Caki2 (cell line): ENCODE data around the gene C4orf17. TPM values are rescaled to one million over a fixed set of nuclear protein-coding genes. Genes with fewer than 3 reads are reported as not detected.
"Not testable (repeated sequence)": the region's sequence is repeated elsewhere in the genome, so short reads cannot be mapped to it uniquely, and the experiment has no call there.

Experiments
- DNase-seq: peaks from one replicate; pipeline ENCODE4 v3.0.0-alpha.2; 2015; ENCODE audit warnings: low read depth
- in situ Hi-C: cut with HindIII; loops from 2 replicates; pipeline ENCODE4 v1.10.0; 2016; ENCODE audit warnings: low sequenced_read_pairs, low pct_unique_long_range_greater_than_20kb, mixed read lengths
- total RNA-seq: library from RNA; depleted of rRNA; stranded (reverse); fragments of >200 nt; shearing (Covaris generic); gene quantifications from 2 replicates; pipeline ENCODE4 v1.2.3, GENCODE V29; 2014; ENCODE audit warnings: low replicate concordance; rRNA removed

The C4orf17 gene
- not detected in 2 replicates for total RNA-seq

GRCh38 chr4:99510721-99511120, at the start of gene C4orf17:
Gene C4orf17 (plus strand): TSS chr4:99511021. CDS start chr4:99513082, 2,061 bp downstream.
- in situ Hi-C loops = no loop called here
- DNase-seq = no peak

DNA sequence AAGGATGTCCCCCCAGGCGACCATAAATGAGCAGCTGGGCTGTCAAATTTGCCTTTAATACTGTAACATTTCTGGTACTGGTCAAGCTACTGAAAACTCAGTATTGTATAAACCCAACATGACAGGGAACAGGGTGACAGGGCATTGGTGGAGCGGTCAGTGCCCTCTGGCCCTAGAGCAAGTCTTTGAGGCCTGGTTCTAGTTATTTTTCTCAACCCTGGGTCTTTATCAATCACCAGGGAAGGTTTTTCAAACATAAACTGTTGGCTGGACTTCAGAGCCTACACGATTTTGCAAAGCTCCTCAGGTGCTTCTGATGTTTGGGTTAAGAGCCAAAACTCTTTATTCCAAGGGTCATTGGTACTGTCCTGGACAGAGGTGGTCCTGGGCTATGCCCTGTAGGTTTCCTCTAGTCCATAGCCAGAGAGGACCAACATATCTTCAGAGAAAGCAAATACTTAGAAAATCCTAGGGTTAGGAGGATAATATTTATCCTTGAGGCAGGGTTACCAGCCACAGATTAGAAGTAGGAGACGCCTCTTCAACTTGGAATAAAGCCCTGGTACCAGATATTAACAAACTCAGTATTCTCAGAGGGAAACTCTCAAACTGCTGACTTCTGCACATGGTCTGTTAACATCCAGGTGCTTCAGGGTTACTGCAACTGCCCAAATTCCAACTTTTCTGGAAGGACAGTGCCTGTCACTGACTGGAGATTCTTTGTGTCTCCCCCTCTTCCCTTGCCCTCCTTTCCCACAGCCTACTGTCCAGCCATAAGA, 49.0 kb upstream of the C4orf17 start:
- DNase-seq = no peak
- in situ Hi-C loops = no loop called here

- DNase-seq = peak; percentile 61
- in situ Hi-C loops = no loop called here
Observed at GRCh38 chr4:99462875-99463464, 47.9 kb upstream of the C4orf17 start.

GRCh38 chr4:99463566-99463965, 47.3 kb upstream of the C4orf17 start:
- no peak for DNase-seq
- in situ Hi-C loops = no loop called here

GRCh38 chr4:99467887-99468286, 42.9 kb upstream of the C4orf17 start:
- DNase-seq = no peak
- in situ Hi-C loops = no loop called here

GRCh38 chr4:99468889-99469288, 41.9 kb upstream of the C4orf17 start:
- no peak for DNase-seq
- in situ Hi-C loops = no loop called here

DNA sequence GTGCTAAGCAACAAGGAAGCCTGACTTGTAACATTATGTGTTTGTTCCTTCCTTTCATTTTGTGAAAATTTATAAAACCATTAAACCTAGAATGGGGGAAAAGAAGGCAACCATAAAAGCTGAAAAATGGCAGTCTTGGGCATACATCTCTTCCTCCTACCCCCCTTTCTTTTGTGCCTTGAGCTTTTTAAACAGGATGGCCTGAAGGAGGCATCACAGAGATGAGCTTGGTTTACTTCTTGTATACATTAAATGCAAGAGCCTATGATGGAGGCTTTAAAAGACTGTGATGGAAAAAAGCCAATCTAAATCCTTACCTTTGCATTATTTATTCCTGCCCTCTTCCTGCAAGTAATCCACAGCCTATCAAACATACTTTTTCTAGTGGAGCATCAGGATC, 39.5 kb upstream of the C4orf17 start:
- in situ Hi-C loops = no loop called here
- DNase-seq = no peak

GRCh38 chr4:99471896-99472295, 38.9 kb upstream of the C4orf17 start:
- DNase-seq = no peak
- in situ Hi-C loops = no loop called here

GRCh38 chr4:99473131-99473530, 37.7 kb upstream of the C4orf17 start:
- no peak for DNase-seq
- in situ Hi-C loops = no loop called here

DNA sequence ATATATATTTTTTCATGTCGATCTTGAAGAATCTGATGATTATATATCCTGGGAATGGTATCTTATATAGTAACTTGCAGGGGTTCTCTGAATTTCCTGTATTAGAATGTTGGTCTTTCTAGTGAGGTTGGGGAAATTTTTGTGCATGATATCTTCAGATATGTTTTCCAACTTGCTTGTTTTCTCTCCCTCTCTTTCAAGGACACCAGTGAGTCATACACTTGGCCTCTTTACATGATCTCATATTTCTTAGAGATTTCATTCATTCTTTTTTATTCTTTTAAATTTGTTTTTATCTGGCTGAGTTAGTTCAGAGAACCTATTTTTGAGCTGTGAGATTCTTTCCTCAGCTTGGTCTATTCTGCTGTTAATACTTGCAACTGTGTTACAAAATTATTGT, 27.2 kb upstream of the C4orf17 start:
- DNase-seq = no peak
- in situ Hi-C loops = no loop called here

DNA sequence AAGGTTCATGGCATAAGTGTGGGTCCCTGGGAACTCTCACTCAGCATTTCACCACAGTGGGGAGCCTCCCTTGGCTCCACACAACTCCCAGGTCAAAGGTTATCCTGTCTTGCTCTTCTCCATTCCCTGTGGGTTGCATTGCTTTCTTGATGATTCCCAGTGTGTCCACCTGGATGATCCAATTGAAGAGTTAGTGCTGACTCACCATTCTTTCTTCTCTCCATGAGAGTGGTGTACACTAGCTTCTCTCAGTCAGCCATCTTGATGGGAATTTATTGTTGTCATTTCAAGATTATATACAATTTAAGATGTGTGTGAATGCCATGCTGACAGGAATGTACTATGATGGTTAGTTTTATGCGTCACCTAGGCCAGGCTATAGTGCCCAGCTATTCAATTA, 25.6 kb upstream of the C4orf17 start:
- DNase-seq = no peak
- in situ Hi-C loops = no loop called here

DNA sequence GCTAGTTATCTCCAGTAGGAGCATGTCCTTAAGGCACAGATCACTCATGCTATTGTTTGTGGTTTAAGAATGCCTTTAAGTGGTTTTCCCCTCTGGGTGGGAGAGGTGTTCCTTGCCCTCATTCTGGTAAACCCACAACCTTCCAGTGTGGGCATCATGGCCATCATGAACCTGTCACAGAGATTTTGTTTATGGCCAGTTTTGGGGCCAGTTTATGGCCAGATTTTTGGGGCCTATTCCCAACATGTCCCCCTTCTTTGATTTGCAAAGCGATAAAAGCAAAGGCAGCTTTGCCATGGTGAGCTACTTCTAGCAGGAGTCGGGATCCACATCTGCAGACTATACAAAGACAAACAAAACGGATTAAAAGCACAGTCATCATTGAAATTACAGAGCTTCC, 24.2 kb upstream of the C4orf17 start:
- in situ Hi-C loops = not testable (repeated sequence)

DNA sequence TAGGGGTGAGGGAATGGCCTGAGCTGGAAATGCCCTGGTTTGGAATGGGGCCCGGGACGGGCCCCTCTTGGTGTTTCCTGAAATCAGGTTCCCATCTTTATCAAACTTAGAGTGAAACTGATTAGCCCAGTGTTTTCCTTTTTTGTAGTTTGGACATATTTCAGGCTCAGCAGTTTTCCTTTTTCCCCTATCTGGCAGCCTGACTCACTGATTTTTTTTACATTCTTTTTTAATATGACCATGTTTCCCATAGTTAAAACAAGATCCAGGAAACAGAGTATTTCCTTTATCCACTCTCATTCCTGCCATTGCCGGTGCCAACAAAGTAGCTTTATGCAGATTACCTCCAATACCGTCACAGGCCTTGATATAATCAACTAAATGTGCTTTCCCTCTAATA, 20.5 kb upstream of the C4orf17 start:
- in situ Hi-C loops = no loop called here
- no peak for DNase-seq

More for the DNA sequence above, 24.2 kb upstream of the C4orf17 start:
- not testable (repeated sequence) for DNase-seq

- no peak for DNase-seq
- in situ Hi-C loops = no loop called here
Observed at GRCh38 chr4:99504804-99505502, 5.9 kb upstream of the C4orf17 start.

DNA sequence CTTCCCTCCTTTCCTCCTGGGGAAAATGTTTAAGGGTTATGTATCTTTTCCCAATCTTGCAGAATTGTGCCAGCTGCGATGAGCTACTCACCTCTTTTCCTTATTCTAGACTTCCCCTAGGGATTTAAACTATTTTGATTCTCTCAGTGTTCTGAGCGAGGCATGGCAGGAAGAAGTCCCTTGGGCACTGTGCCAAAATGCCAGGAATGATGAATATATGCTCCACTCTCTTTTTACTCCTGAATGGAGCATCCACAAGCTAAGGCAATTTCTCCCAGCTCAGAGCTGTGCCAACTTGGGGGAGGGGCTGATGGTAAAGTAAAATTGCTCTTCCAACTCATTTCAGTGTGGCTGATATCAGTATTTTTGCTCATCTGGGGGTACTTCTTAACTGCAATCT, 4.0 kb upstream of the C4orf17 start:
- DNase-seq = no peak
- in situ Hi-C loops = no loop called here

DNA sequence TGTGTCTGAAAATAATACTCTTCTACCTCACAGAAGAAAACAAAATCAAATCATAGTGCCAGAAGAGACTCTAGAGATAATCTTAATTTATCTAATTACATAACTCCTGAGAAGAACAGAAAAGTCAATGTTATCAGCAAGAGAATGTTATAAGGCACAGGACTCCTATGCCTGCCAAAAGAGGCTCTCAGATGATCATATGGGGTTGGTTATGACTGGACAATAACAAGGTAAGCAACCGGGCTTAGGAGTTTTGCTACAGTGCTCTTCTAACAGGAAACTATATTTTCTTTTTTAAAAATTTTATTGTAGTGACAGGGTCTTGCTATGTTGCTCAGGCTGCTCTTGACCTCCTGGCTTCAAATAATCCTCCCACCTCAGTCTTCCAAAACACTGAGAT, 3.5 kb upstream of the C4orf17 start:
- in situ Hi-C loops = no loop called here
- DNase-seq = no peak

GRCh38 chr4:99507762-99508161, 3.1 kb upstream of the C4orf17 start:
- in situ Hi-C loops = no loop called here
- no peak for DNase-seq

DNA sequence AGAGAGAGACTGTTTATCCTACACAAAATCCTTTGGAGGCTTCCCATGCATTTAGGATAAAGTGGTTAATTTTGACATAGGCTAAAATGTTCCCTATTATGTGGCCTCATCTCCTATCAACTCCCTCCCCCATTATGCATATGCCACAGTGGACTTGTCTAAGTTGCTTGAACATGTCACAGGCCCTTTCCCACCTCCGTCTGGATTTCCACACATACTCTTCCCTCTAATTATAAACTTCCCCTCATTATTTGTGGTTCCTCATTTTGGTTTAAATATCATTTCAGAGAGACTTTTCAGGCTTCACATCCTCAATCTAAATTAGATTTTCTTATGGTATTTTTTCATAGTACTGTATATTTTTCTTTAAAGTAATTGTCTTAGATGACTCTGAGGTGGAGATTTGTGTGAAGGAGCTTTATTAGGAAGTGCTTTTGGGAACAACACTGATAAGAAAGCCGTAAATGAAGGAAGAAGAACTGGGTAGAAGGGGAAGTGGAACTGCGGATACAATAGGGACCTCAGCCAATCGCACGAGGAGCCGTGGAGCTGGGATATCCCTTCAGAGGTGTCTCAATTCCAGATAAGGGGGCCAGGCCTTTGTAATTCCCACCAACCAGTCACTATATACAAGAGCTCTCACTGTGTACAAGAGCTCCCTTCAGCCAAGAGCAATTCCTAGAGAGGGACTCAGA, 7.9 kb downstream of the C4orf17 start:
- DNase-seq = no peak
- in situ Hi-C loops = no loop called here

- DNase-seq = no peak
- in situ Hi-C loops = no loop called here
Observed at GRCh38 chr4:99529228-99529627, 18.4 kb downstream of the C4orf17 start.
